Psoas muscle (tissue), 8 donors: ENCODE results near the gene GDAP1L1. TPM values are rescaled to one million over a fixed set of nuclear protein-coding genes. Genes with fewer than 3 reads are reported as not detected.

ENCODE experiments used
- ATAC-seq, 4 donors: fragments of 200-7000 bp; cut with Tn5 transposase; one replicate each; pipeline ENCODE4 v1.9.1; 2020; ENCODE audit warnings: moderate library complexity in 3 of 4, mild to moderate bottlenecking in 2 of 4
- DNase-seq, 2 donors: peaks; one replicate each; pipeline ENCODE4 v3.0.0-alpha.2; 2020
- H3K27ac ChIP-seq: fragments of 200-600 bp; one replicate; pipeline ENCODE4 v1.8.0; 2022
- H3K27me3 ChIP-seq, 3 donors: fragments of 200-600 bp in 1 of 3; one replicate each; pipeline versions ENCODE4 v1.6.1 to v1.8.0; 2013 to 2022; ENCODE audit warnings: low read length in 2 of 3, mild to moderate bottlenecking in 2 of 3, moderate library complexity in 1 of 3; ENCODE audit not compliant: insufficient read depth in 3 of 3
- H3K36me3 ChIP-seq, 2 donors: fragments of 200-600 bp in 1 of 2; one replicate each; pipeline versions ENCODE4 v1.6.1 to v1.8.0; 2013 to 2022; ENCODE audit warnings: low read depth in 1 of 2, mild to moderate bottlenecking in 1 of 2, moderate library complexity in 1 of 2; ENCODE audit not compliant: insufficient read depth in 1 of 2
- H3K4me1 ChIP-seq: fragments of 200-600 bp; one replicate; pipeline ENCODE4 v1.8.0; 2022
- H3K4me3 ChIP-seq: fragments of 200-600 bp; one replicate; pipeline ENCODE4 v1.8.0; 2022; ENCODE audit warnings: mild to moderate bottlenecking
- H3K9me3 ChIP-seq: fragments of 200-600 bp; one replicate; pipeline ENCODE4 v1.8.0; 2022
- WGBS, 3 donors: extraction: QIAGEN DNeasy Blood & Tissue Kit; methylation state at CpG; one replicate each; pipeline versions ENCODE4 v1.1.6 to v1.1.7; 2013; 5-methylcytosine and 5-hydroxymethylcytosine counted together
- intact Hi-C, 2 donors: fragments of 100-400 bp; cut with DNase I; formaldehyde crosslinking; loops; one replicate each; pipeline versions ENCODE4 v1.11.0 to v1.14.2; 2022
- polyA plus RNA-seq, 3 donors: library from polyadenylated mRNA; stranded (reverse); fragments of 200-250 nt; gene quantifications; one replicate each; pipeline ENCODE4 v1.2.3, GENCODE V29; 2013
- total RNA-seq, 4 donors: library from RNA; stranded (reverse); fragmentation: NEBNext Ultra II Directional in 2 of 4; extraction: Animal tissue kit (Norgen Biotek cat#: 25700) in 2 of 4; gene quantifications; one replicate each; pipeline versions ENCODE4 v1.2.1 to v1.2.4, GENCODE V29; 2021 to 2023
- TF ChIP-seq, protein P1 (sequence below): fragments of 200-600 bp; IDR thresholded peaks from one replicate; pipeline ENCODE4 v1.8.0; 2022; ENCODE audit warnings: antibody characterized with exemption
- donor health status: healthy with polysubstance abuse.
- donor health status: DM: no; HTN: no; CAD: no; lungs with moderate emphysema.
- donor health status: Bipolar disorder and iron deficiency.
- donor health status: healthy.
- donor health status: DM: yes; HTN: yes; CAD: no.
- donor health status: DM: no; HTN: no; CAD: no.
- donor health status: DM: no; HTN: no; CAD: no.
- donor health status: DM: yes; HTN: yes; CAD: no.

The GDAP1L1 gene
- total and polyA plus RNA-seq, 7 donors: 0.04 TPM; not detected in 6

DNA sequence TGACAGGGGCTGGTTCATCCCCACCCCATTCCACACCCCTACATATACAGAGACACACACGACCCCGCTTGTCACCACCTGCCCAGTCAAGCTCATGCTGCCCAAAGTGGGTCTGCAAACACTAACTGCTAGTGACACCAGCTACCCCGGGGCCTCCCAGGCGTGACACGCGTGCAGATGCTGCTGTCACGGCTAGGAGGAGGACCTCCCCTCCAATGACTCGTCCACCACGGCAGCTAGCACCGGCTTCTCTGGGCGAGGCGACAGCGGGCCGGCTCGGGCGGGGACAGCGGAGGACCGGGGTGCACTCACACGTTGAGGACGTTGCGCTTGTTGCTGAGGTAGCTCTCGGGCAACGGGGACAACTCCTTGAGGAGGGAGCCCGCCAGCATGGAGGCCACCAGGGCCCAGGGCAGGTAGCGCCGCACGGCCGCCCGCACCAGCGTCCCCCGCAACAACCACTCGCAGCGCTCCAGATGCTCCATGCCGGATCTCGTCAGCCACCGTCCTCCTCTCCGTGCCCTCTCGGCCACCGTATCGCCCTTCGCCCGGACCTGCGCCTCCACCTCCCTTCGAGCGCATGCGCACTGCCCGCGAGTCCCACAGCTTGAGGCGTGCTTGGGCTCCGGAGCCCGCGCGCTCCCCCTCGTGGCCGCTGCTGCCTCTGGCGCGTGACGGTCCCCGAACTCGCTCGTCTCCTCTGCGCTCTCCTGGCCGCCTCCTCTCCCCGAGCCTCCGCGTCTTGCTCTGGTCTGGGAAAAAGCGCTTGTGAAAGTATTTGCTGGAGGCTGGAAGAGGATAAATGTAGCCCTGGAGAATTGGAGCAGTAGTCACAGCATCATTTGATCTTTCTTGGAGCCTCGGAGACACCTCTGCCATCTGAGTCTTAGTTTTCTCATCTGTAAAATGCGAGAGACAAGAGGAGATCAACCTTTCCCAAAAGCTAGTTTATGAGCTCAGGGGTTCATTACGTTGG lies 63.8 kb downstream of the GDAP1L1 start, which contains the start of gene FITM2:
Gene FITM2 (minus strand): TSS at position 539 of the 976 bp plus-strand sequence. CDS start 54 bp downstream, at position 485.
- peak within 1 kb of the TSS; percentile 83 for H3K27ac ChIP-seq
- intact Hi-C loops: loop anchor here (1.0 to 5.0 kb wide), 3 partner anchors 94 to 194 kb away; no protein-coding TSS in a partner anchor
- TF ChIP-seq, protein P1, sequence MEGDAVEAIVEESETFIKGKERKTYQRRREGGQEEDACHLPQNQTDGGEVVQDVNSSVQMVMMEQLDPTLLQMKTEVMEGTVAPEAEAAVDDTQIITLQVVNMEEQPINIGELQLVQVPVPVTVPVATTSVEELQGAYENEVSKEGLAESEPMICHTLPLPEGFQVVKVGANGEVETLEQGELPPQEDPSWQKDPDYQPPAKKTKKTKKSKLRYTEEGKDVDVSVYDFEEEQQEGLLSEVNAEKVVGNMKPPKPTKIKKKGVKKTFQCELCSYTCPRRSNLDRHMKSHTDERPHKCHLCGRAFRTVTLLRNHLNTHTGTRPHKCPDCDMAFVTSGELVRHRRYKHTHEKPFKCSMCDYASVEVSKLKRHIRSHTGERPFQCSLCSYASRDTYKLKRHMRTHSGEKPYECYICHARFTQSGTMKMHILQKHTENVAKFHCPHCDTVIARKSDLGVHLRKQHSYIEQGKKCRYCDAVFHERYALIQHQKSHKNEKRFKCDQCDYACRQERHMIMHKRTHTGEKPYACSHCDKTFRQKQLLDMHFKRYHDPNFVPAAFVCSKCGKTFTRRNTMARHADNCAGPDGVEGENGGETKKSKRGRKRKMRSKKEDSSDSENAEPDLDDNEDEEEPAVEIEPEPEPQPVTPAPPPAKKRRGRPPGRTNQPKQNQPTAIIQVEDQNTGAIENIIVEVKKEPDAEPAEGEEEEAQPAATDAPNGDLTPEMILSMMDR: peak; percentile 96
- peaks cover 0 to 13% of the 10 kb centered on the region in 2 donors for H3K36me3 ChIP-seq
- ATAC-seq (peak; percentile 97 to 99 (median 98)), DNase-seq (peak; percentile 100)
- no peaks in the 10 kb centered on the region for H3K27me3 ChIP-seq
- H3K4me1 ChIP-seq: peaks cover 15% of the 10 kb centered on the region
- 1 to 2% (median 1%) methylated on average over 67 to 70 of the region's 70 CpGs for WGBS, 3 donors
- H3K9me3 ChIP-seq: no peaks in the 10 kb centered on the region
- peak within 1 kb of the TSS; percentile 93 for H3K4me3 ChIP-seq

DNA sequence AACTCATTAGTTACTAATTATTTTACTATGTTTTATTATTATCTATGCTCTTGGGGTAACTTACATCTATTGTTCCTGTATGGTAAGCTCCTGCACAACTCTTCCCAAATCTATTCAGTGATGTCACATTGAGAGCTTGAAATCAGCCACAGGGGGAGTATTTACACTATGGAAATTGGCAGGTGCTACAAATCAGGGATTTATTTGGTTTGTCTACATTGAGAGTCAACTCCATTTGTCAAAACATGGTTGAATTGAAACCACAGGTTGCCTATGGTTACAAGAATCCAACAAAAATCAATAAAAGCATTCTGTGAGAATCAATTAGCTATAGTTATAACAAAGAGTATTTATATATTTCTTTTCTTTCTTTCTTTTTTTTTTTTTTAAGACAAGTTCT lies 67.8 kb downstream of the GDAP1L1 start:
- no peak overlapping the region for H3K27ac ChIP-seq
- H3K9me3 ChIP-seq: no peaks in the 10 kb centered on the region
- no peaks in the 10 kb centered on the region for H3K36me3 ChIP-seq
- TF ChIP-seq, protein P1: no peak
- DNase-seq (no peak), ATAC-seq (no peak)
- no peaks in the 10 kb centered on the region for H3K27me3 ChIP-seq
- no peak overlapping the region for H3K4me3 ChIP-seq
- H3K4me1 ChIP-seq: peaks cover 4% of the 10 kb centered on the region
- intact Hi-C loops: loop anchor here (5.0 kb wide), 1 partner anchor 198 kb away; no protein-coding TSS in a partner anchor

GRCh38 chr20:44319839-44320422 lies 72.8 kb downstream of the GDAP1L1 start:
- no peak for ATAC-seq
- intact Hi-C loops: loop anchor here in 1 of 2 donors (2.0 kb wide), 1 partner anchor 59 kb away; no protein-coding TSS in a partner anchor
- Histone ChIP-seq H3K4me1 (no peaks in the 10 kb centered on the region), H3K36me3 (no peaks in the 10 kb centered on the region), H3K27me3 (no peaks in the 10 kb centered on the region), H3K27ac (no peak overlapping the region), H3K4me3 (no peak overlapping the region), H3K9me3 (no peaks in the 10 kb centered on the region)
- DNase-seq: no peak
- 92 to 94% (median 93%) methylated on average over 2 of the region's 2 CpGs for whole genome bisulfite sequencing, 3 donors
- TF ChIP-seq, protein P1: no peak

GRCh38 chr20:44324343-44324742 lies 77.2 kb downstream of the GDAP1L1 start:
- TF ChIP-seq, protein P1: no peak
- DNase-seq: no peak
- Histone ChIP-seq H3K4me1 (no peaks in the 10 kb centered on the region), H3K4me3 (no peak overlapping the region), H3K36me3 (no peaks in the 10 kb centered on the region), H3K27me3 (peaks cover 0 to 21% (median 0%) of the 10 kb centered on the region in 3 donors), H3K9me3 (no peaks in the 10 kb centered on the region), H3K27ac (no peak overlapping the region)
- ATAC-seq: no peak
- WGBS, 3 donors: 0 to 13% (median 4%) methylated on average over 1 of the region's 1 CpG
- intact Hi-C loops: no loop called here
